Measurements from ENCODE around the gene OR2L8. TPM values are rescaled to one million over a fixed set of nuclear protein-coding genes. Genes with fewer than 3 reads are reported as not detected.

Gene OR2L8
- total and polyA plus RNA-seq, 2 of the 4 experiments (the other 2 are of a cell fraction): not detected

- Histone ChIP-seq H3K27me3 (ENCODE audit: control insufficient read depth, insufficient read depth, low read length) (no peaks in the 10 kb centered on the region), H2AK5ac (ENCODE audit: low read depth, low read length) (no peak overlapping the region), H3K4me2 (ENCODE audit: low read depth, low read length) (no peak overlapping the region), H3K56ac (ENCODE audit: extremely low read depth, insufficient read depth, low read length) (no peak overlapping the region), H3K79me1 (ENCODE audit: low read depth in 1 of 2, low read length in 2 of 2) (no peaks in the 10 kb centered on the region), H2AK9ac (replicated peaks; ENCODE audit: low read depth, low read length, poor library complexity) (no peak overlapping the region), H3K23ac (ENCODE audit: low read depth, low read length) (no peak overlapping the region), H3K14ac (replicated peaks; ENCODE audit: low read depth, low read length) (no peak overlapping the region), H2BK5ac (ENCODE audit: low read depth, low read length, poor library complexity, severe bottlenecking) (no peak overlapping the region), H4K91ac (ENCODE audit: insufficient read depth, low read depth, low read length) (no peak overlapping the region), H3K4me3 (ENCODE audit: insufficient read depth, low read depth, low read length) (no peak overlapping the region), H2BK15ac (ENCODE audit: low read depth, low read length) (no peak overlapping the region), H2BK120ac (ENCODE audit: low read depth, low read length) (no peak overlapping the region), H3K9ac (ENCODE audit: low read depth, low read length) (no peak overlapping the region), H3K9me3 (ENCODE audit: control insufficient read depth, insufficient read depth, low read length) (peaks cover 10% of the 10 kb centered on the region; the same call in 1 of the 2 replicates), H4K5ac (ENCODE audit: low read depth, low read length) (no peak overlapping the region), H2BK20ac (ENCODE audit: low read depth, low read length) (no peak overlapping the region), H3K27ac (ENCODE audit: insufficient read depth, low read length) (no peak overlapping the region), H3K9me1 (ENCODE audit: insufficient read depth, low read length) (no peaks in the 10 kb centered on the region), H3K4me1 (ENCODE audit: control insufficient read depth, insufficient read depth, low read length) (no peaks in the 10 kb centered on the region), H2AFZ (replicated peaks; ENCODE audit: low read length, poor library complexity) (no peak overlapping the region), H3K18ac (ENCODE audit: low read depth, low read length) (no peak overlapping the region), H3K4ac (ENCODE audit: low read depth, low read length) (no peak overlapping the region), H4K20me1 (ENCODE audit: insufficient read depth, low read length) (no peaks in the 10 kb centered on the region), H4K8ac (ENCODE audit: low read depth in 2 of 2, low read length in 2 of 2) (no peak overlapping the region), H3K36me3 (ENCODE audit: control insufficient read depth, insufficient read depth, low read length) (no peaks in the 10 kb centered on the region)
- no TSS peak for BruUV-seq (replicated peaks)
- TF ChIP-seq MXI1 (IDR thresholded peaks at IDR 0.05; ENCODE audit: borderline replicate concordance, low read depth, low read length): no peak
- in situ Hi-C loops (cut with MboI; ENCODE audit: low sequenced_read_pairs) (no loop called here), dilution Hi-C loops (cut with HindIII; ENCODE audit: low sequenced_read_pairs, unreplicated experiment) (no loop called here), intact Hi-C loops (cut with micrococcal nuclease) (no loop called here)
- DNase-seq (no peak), ATAC-seq (ENCODE audit: low read depth) (no peak)
- POLR2A ChIA-PET (ENCODE audit: unreplicated experiment): no interaction called here
- WGBS, 2 experiments (ENCODE audit: extremely low coverage in 2 of 2, insufficient read length in 1 of 2): 50% methylated on average over 2 of the region's 4 CpGs; no CpG with 5 or more reads in 1 of the 2 experiments
- CTCF ChIA-PET: no interaction called here
Observed at GRCh38 chr1:247962911-247963588, 14.4 kb downstream of the OR2L8 start.

Data from IMR-90 (cell line).